ENCODE data around the gene RD3L.
A peak's percentile ranks its signal among the peaks of the same experiment; 100 is the strongest.

RD3L gene

GRCh38 chr14:103916636-103917262, 25.6 kb downstream of the RD3L start:
- H3K4me3 ChIP-seq (ENCODE audit: low read depth, low read length), result no peak overlapping the region
- no peak for DNase-seq (ENCODE audit: low read depth)
- TF ChIP-seq CTCF (IDR thresholded peaks at IDR 0.05; ENCODE audit: control insufficient read depth, extremely low read depth, insufficient read depth), result no peak

- no peak for DNase-seq (ENCODE audit: low read depth)
- TF ChIP-seq CTCF (IDR thresholded peaks at IDR 0.05; ENCODE audit: control insufficient read depth, extremely low read depth, insufficient read depth), result no peak
Observed at GRCh38 chr14:103915616-103916015, 26.7 kb downstream of the RD3L start.

GRCh38 chr14:103910984-103911383, 31.3 kb downstream of the RD3L start:
- no peak for DNase-seq (ENCODE audit: low read depth)
- no peak overlapping the region for H3K4me3 ChIP-seq (ENCODE audit: low read depth, low read length)
- no peak for TF ChIP-seq CTCF (IDR thresholded peaks at IDR 0.05; ENCODE audit: control insufficient read depth, extremely low read depth, insufficient read depth)

More at GRCh38 chr14:103915616-103916015, 26.7 kb downstream of the RD3L start:
- no peak overlapping the region for H3K4me3 ChIP-seq (ENCODE audit: low read depth, low read length)

- DNase-seq (ENCODE audit: low read depth), result peak; percentile 92
- peak; percentile 91 for TF ChIP-seq CTCF (IDR thresholded peaks at IDR 0.05; ENCODE audit: control insufficient read depth, extremely low read depth, insufficient read depth)
- H3K4me3 ChIP-seq (ENCODE audit: low read depth, low read length), result no peak overlapping the region
Observed at GRCh38 chr14:103910262-103910935, 31.9 kb downstream of the RD3L start.

GRCh38 chr14:103909531-103910261, 32.6 kb downstream of the RD3L start:
- no peak for TF ChIP-seq CTCF (IDR thresholded peaks at IDR 0.05; ENCODE audit: control insufficient read depth, extremely low read depth, insufficient read depth)
- no peak for DNase-seq (ENCODE audit: low read depth)
- no peak overlapping the region for H3K4me3 ChIP-seq (ENCODE audit: low read depth, low read length)

- no peak for TF ChIP-seq CTCF (IDR thresholded peaks at IDR 0.05; ENCODE audit: control insufficient read depth, extremely low read depth, insufficient read depth)
- no peak overlapping the region for H3K4me3 ChIP-seq (ENCODE audit: low read depth, low read length)
- no peak for DNase-seq (ENCODE audit: low read depth)
Observed at GRCh38 chr14:103908580-103908979, 33.7 kb downstream of the RD3L start.
